ENCODE results near the gene HSD17B13.

Gene HSD17B13

GRCh38 chr4:87260477-87260876 lies 62.2 kb downstream of the HSD17B13 start:
- no peak for DNase-seq

GRCh38 chr4:87258677-87259076 lies 64.0 kb downstream of the HSD17B13 start:
- no peak for DNase-seq

GRCh38 chr4:87257523-87257922 lies 65.2 kb downstream of the HSD17B13 start:
- peak; percentile 11 to 20 for DNase-seq

- no peak for DNase-seq
Observed at GRCh38 chr4:87255755-87256154, 66.9 kb downstream of the HSD17B13 start.

Measured in NCI-H1930 (cell line).